Esophagus muscularis mucosa (tissue), 4 donors: ENCODE results near the gene DMRTC2.

Experiments
- CTCF ChIP-seq, 3 experiments: fragments of 200-600 bp in 2 of 3; fragments of 450-650 bp in 1 of 3; sonication (generic) in 2 of 3; IDR thresholded peaks; one replicate each; pipeline ENCODE4 v1.5.1; 2017 to 2019; ENCODE audit warnings: antibody characterized with exemption in 3 of 3, mild to moderate bottlenecking in 2 of 3, moderate library complexity in 1 of 3
- EP300 ChIP-seq: sonication (generic); formaldehyde crosslinking; IDR thresholded peaks from one replicate; pipeline ENCODE4 v1.6.1; 2017; ENCODE audit warnings: antibody characterized with exemption
- POLR2A ChIP-seq: fragments of 450-650 bp; IDR thresholded peaks from one replicate; pipeline ENCODE4 v1.6.1; 2017; ENCODE audit warnings: antibody characterized with exemption, moderate library complexity, mild to moderate bottlenecking, low read depth

GRCh38 chr19:41862445-41862986 lies 17.7 kb downstream of the DMRTC2 start:
- TF ChIP-seq CTCF (IDR thresholded peaks at IDR 0.05) (no peak), POLR2A (no peak), EP300 (no peak)
